ENCODE data around the gene FARP1. TPM values are rescaled to one million over a fixed set of nuclear protein-coding genes. Genes with fewer than 3 reads are reported as not detected.
"Not testable (repeated sequence)": the region's sequence is repeated elsewhere in the genome, so short reads cannot be mapped to it uniquely, and the experiment has no call there.

FARP1 gene
- total RNA-seq, 2 experiments from 2014 or later: 0.29 to 0.34 TPM

GRCh38 chr13:98403076-98403475 is 260.2 kb downstream of the FARP1 start:
- POLR2A ChIA-PET: no interaction called here
- CTCF ChIA-PET: no interaction called here

- POLR2A ChIA-PET: no interaction called here
- CTCF ChIA-PET: no interaction called here
Measured at GRCh38 chr13:98405107-98405571, 262.2 kb downstream of the FARP1 start.

GRCh38 chr13:98405690-98406344 is 262.9 kb downstream of the FARP1 start:
- CTCF ChIA-PET: interaction anchor here (0.5 kb wide), 1 partner anchor 132 kb away, joined by 3 read pairs; no protein-coding TSS in a partner anchor
- POLR2A ChIA-PET: no interaction called here

- POLR2A ChIA-PET: no interaction called here
- CTCF ChIA-PET: no interaction called here
Measured at GRCh38 chr13:98406427-98406826, 263.5 kb downstream of the FARP1 start.

GRCh38 chr13:98406971-98407370 is 264.1 kb downstream of the FARP1 start:
- CTCF ChIA-PET: no interaction called here
- POLR2A ChIA-PET: no interaction called here

GRCh38 chr13:98407575-98407974 is 264.7 kb downstream of the FARP1 start:
- ChIA-PET POLR2A (no interaction called here), CTCF (no interaction called here)

GRCh38 chr13:98409281-98409680 is 266.4 kb downstream of the FARP1 start:
- ChIA-PET POLR2A (no interaction called here), CTCF (no interaction called here)

GRCh38 chr13:98410612-98411011 is 267.7 kb downstream of the FARP1 start:
- POLR2A ChIA-PET: no interaction called here
- CTCF ChIA-PET: no interaction called here

GRCh38 chr13:98411013-98411412 is 268.1 kb downstream of the FARP1 start:
- CTCF ChIA-PET: no interaction called here
- POLR2A ChIA-PET: no interaction called here

- ChIA-PET CTCF (no interaction called here), POLR2A (no interaction called here)
Measured at GRCh38 chr13:98411617-98412265, 268.8 kb downstream of the FARP1 start.

GRCh38 chr13:98413278-98413677 is 270.4 kb downstream of the FARP1 start:
- CTCF ChIA-PET, POLR2A ChIA-PET: not testable (repeated sequence)

- CTCF ChIA-PET: no interaction called here
- POLR2A ChIA-PET: no interaction called here
Measured at GRCh38 chr13:98413796-98414195, 270.9 kb downstream of the FARP1 start.

- ChIA-PET CTCF (no interaction called here), POLR2A (no interaction called here)
Measured at GRCh38 chr13:98415326-98416070, 272.6 kb downstream of the FARP1 start.

GRCh38 chr13:98416408-98416807 is 273.5 kb downstream of the FARP1 start:
- ChIA-PET POLR2A (no interaction called here), CTCF (no interaction called here)

GRCh38 chr13:98419786-98420553 is 277.1 kb downstream of the FARP1 start:
- POLR2A ChIA-PET: no interaction called here
- CTCF ChIA-PET: no interaction called here

- ChIA-PET CTCF (no interaction called here), POLR2A (no interaction called here)
Measured at GRCh38 chr13:98420554-98421175, 277.8 kb downstream of the FARP1 start.

GRCh38 chr13:98422046-98422445 is 279.2 kb downstream of the FARP1 start:
- CTCF ChIA-PET: interaction anchor here (0.6 to 1.5 kb wide), 3 partner anchors 24 to 231 kb away, joined by 3 to 4 read pairs (median 3); no protein-coding TSS in a partner anchor
- POLR2A ChIA-PET: no interaction called here

GRCh38 chr13:98423417-98423816 is 280.5 kb downstream of the FARP1 start:
- ChIA-PET POLR2A (no interaction called here), CTCF (no interaction called here)

- POLR2A ChIA-PET: no interaction called here
- CTCF ChIA-PET: no interaction called here
Measured at GRCh38 chr13:98427331-98427995, 284.6 kb downstream of the FARP1 start.
